ENCODE measurements around the gene TBC1D8.

TBC1D8 gene

DNA sequence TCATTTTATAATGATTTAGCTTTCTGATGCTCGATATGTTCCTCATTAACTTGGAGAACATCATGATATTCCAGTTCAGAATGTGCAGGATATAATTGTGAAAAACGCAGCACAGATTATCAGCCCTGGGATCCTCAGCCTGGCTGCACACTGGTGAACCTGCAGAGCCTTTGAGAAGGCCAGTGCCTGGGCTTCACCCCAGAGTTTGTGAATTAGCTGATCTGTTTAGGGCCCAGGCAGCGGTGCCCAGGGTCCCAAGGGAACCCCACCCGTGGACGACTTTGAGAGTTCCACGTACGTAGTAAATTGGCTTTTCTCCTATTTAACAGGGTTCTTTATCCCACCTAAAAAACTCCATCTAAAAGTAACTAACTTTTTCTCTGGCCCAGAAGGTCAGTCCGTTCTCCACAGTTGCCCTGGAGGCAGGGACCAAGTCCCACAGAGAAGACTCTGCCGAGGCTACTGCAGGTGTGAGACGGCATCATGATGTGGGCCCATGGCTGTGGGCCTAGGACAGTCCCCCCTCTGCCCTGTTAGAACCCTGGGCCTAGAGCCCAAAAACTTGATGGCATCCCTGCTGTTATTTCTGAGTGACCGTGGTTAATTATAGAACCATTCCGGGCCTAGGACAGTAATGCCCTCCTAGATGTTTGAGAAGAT is 188.7 kb downstream of the TBC1D8 start:
- no peak for DNase-seq (ENCODE audit: low read depth)
- TF ChIP-seq, protein P1, sequence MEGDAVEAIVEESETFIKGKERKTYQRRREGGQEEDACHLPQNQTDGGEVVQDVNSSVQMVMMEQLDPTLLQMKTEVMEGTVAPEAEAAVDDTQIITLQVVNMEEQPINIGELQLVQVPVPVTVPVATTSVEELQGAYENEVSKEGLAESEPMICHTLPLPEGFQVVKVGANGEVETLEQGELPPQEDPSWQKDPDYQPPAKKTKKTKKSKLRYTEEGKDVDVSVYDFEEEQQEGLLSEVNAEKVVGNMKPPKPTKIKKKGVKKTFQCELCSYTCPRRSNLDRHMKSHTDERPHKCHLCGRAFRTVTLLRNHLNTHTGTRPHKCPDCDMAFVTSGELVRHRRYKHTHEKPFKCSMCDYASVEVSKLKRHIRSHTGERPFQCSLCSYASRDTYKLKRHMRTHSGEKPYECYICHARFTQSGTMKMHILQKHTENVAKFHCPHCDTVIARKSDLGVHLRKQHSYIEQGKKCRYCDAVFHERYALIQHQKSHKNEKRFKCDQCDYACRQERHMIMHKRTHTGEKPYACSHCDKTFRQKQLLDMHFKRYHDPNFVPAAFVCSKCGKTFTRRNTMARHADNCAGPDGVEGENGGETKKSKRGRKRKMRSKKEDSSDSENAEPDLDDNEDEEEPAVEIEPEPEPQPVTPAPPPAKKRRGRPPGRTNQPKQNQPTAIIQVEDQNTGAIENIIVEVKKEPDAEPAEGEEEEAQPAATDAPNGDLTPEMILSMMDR (IDR thresholded peaks at IDR 0.05; ENCODE audit: control insufficient read depth, insufficient read depth, low read depth, low read length, missing control alignments) = no peak
- no peak overlapping the region for H3K4me3 ChIP-seq (ENCODE audit: control insufficient read depth, low read depth, low read length)

DNA sequence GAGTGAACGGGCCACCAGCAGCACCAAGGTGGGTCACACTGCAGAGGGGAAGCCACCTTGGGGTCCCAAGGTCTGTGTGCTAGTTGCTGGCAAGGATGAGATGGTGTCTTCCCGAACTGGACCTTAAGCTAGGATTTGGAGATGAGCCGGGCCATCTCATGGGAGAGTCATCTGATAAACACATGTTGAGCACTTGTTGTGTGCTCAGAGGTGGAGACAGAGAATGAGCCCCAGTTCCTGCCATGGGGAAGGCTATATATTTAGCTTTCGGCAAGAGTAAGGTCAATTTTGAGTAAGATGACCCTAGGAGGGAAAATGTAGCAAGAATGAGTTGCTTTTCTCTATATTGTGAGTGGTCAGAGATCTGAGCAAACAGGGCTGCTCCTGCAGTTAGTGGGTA is 190.5 kb downstream of the TBC1D8 start:
- no peak for DNase-seq (ENCODE audit: low read depth)
- no peak overlapping the region for H3K4me3 ChIP-seq (ENCODE audit: control insufficient read depth, low read depth, low read length)
- TF ChIP-seq, protein P1 (IDR thresholded peaks at IDR 0.05; ENCODE audit: control insufficient read depth, insufficient read depth, low read depth, low read length, missing control alignments) = no peak

DNA sequence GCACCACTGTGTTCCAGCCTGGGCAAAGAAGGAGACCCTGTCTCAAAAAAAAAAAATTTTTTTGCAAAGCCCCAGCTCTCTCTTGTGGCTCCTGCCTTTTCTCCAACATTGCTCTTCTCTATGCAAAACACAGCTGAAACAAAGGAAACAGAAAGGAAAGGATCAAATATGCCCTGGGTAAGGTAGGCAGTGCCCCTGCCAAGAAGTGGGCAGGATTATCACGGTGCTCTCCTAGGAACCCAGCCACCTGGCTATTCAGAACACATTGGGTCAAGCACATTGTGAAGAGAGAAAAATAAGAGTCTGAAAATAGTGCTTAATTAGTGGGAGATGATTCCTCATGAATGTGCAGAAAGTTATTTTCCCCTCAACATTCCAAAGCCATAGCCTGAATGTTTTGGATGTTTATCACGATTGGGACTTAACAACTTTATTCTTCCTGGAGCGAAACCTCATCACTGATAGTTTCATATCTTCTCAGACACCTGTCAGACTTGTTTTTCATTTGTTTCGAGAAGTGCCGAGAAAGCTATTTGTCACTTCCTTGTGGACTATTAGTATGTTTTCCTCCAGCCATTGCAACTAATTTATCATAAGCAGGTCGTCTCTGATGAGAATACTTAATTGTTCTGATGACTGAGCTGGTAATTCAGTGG is 191.8 kb downstream of the TBC1D8 start:
- DNase-seq (ENCODE audit: low read depth) = peak; percentile 40
- TF ChIP-seq, protein P1 (IDR thresholded peaks at IDR 0.05; ENCODE audit: control insufficient read depth, insufficient read depth, low read depth, low read length, missing control alignments) = no peak
- no peak overlapping the region for H3K4me3 ChIP-seq (ENCODE audit: control insufficient read depth, low read depth, low read length)

DNA sequence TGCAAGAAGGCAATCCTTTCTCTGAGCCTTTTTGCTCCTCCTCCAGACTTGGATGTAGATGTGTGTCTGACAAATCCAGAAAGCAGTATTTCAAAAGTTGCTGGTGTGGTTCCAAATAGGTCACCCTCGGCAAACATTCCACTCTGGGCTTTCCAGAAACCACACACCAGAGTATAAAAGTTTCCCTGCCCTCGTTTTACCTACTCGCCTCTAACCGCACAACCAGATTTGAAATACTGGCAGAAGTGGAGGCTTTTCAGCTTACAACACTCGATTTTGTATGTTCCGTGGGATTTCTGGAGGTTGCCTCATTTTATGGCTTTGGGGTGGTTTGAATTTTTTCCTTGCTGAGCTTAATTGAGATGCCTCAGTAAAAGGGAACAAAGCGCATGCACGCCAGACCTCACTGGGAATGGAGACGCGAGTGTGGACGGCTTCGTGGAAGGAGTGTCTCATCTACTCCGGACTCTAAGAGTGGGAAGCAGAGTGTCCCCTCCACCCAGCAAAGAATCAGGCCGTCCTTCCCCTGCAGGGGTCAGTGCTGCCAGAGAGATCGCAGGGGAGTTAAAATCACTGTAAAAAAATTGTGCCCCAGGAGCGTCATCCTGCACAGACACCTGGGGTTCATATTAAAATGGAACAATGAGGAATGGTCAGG is 193.1 kb downstream of the TBC1D8 start:
- no peak overlapping the region; the same call in 1 of the 2 replicates for H3K4me3 ChIP-seq (ENCODE audit: control insufficient read depth, low read depth, low read length)
- peak; percentile 99 for DNase-seq (ENCODE audit: low read depth)
- TF ChIP-seq, protein P1 (IDR thresholded peaks at IDR 0.05; ENCODE audit: control insufficient read depth, insufficient read depth, low read depth, low read length, missing control alignments) = no peak
